Stimulated activated CD8-positive, alpha-beta memory T cell treated with anti-CD3 and anti-CD28 coated beads, Interleukin-7, amount 100 ng/mL, for 48 hours (primary cell): ENCODE data around the gene CCL23.
"Not testable (repeated sequence)": the region's sequence is repeated elsewhere in the genome, so short reads cannot be mapped to it uniquely, and the experiment has no call there.

Experiments
- DNase-seq, 2 donors: peaks; one replicate each; pipeline ENCODE4 v3.0.0-alpha.2; 2020; ENCODE audit warnings: low read depth in 1 of 2; ENCODE audit errors: extremely low read depth in 1 of 2

Gene CCL23, protein sequence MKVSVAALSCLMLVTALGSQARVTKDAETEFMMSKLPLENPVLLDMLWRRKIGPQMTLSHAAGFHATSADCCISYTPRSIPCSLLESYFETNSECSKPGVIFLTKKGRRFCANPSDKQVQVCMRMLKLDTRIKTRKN

DNA sequence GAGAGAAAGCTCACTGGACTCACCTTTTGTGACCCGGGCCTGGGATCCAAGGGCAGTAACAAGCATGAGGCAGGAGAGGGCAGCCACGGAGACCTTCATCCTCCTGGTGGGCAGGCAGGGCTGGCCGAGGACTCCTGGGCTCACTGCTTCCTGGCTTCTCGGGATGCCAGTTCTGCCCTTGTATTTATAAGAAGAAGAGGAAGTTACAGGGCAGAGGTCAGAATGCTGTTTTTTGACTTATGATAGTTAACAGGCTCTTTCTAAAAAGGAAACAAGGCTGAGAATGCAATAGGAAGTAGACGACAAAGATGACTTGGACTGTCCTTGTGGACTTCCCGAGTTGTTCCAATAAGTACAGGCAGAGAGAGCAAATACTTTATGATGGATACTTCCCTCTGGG is at the start of gene CCL23:
Gene CCL23, minus strand, starts transcription at position 174 of the 400 bp plus-strand sequence. Its CDS starts 75 bp downstream, at position 99.
- no peak for DNase-seq

DNA sequence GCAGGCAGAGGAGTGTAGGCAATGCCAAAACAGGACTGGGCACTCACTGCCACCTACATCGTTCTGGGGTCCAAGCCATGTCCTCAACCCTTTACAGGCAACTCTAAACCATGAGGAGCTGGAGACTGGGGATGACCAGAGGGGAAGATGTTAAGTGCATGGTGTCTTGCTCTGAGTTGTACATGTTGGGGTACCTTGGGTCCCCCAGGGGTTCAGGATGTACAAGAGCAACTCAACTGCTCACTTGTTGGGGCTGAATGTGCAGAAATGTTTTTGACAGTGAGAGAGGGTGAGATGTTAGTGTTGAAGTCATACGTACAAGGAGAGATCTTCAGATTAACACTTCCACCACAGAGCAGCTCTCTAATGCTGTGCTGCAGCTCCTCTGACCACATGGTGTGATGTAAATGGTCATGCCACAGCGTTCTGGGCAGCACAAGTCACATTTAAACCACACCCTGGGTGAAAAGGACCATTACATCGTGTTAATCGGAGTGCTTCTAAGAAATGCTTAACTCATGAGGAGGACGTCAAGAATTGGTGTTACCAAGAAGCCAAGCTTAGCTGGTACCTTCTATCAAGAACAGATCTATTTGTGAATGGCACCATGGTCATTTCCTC is 48.7 kb upstream of the CCL23 start:
- no peak for DNase-seq

DNA sequence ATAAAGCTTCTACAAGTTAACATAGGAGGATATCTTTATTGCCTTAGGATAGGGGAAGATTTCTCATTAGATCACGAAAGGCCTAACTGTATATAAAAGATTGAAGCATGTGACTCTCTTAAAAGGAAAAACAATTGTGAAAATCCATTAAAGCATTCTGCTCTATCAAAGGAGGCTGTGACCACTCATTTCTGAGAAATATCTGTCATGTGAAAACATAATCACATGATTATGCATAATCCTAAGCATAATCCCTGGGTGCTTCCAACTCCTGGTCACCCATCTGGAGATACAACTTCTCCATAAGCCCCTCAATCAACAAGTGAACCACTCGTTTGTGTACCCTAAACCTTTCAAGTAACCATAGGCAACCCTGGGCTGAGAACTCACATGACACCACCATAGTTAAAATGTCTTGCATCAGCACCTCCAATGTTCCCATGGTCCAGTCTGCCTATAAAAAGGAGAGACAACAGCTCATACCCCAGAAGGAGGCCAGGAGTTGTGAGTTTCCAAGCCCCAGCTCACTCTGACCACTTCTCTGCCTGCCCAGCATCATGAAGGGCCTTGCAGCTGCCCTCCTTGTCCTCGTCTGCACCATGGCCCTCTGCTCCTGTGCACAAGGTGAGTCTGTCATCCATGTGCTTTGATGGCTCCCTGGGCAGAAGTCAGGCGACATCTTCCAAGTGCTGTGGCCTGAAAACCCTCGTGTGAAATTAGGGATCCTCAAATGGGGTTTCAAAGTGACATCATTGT is 46.2 kb upstream of the CCL23 start, which contains the start of gene CCL18:
Gene CCL18, plus strand, starts transcription at position 487 of the 756 bp plus-strand sequence. Its CDS starts 71 bp downstream, at position 558.
- no peak for DNase-seq

DNA sequence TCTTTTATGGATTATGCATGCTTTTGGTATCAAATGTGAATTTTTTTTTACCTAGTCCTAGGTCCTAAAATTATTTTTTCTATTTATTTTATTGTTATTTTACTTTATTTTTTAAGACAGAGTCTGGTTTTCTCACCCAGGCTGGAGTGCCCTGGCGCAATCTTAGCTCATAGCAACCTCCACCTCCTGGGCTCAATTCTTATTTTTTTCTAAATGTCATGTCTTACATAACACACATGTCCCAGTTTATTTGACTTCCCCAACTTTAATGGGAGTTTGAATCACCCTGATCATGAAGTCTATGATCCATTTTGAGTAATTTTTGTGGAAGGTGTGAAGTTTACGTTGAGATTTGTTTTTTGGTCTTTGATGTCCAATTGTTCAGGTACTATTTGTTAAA is 43.0 kb upstream of the CCL23 start:
- no peak for DNase-seq

DNA sequence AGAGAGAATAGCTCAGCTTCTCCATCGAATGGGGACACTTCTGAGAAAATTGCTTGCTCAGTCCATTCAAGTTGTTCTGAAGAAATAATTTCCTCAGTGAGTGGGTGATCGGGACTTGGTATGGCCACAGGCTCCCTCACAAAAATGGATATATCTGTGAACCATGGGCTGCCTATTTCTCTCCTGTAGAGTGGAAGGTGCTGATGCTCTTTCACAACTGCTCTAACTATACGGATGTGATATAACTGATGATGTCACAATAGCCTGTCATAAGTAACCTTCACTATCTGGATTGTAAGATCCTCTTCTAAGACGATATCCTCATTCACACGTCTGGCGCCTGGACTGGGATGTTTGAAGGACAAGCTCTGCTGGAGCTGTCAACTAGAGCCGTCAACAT is 41.6 kb upstream of the CCL23 start:
- DNase-seq, result no peak

DNA sequence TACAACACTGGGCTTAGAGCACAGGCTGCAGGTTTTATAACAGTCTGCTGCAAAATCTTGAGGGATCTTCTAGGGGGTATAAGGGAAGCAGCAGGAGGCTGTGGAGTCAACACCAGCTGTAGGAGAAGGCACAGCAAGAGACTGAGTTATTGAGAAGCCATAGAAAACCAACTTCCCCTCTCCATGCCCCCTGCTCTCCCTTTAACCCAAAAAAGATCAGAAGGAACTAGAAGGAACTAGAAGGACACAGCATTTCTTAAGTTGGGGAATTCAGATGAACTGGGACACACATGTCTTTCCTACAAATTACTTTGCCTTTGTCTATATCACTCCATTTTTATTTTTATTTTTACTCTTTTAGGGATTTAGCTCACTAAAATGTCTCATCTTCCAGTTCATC is 40.1 kb upstream of the CCL23 start:
- no peak for DNase-seq

DNA sequence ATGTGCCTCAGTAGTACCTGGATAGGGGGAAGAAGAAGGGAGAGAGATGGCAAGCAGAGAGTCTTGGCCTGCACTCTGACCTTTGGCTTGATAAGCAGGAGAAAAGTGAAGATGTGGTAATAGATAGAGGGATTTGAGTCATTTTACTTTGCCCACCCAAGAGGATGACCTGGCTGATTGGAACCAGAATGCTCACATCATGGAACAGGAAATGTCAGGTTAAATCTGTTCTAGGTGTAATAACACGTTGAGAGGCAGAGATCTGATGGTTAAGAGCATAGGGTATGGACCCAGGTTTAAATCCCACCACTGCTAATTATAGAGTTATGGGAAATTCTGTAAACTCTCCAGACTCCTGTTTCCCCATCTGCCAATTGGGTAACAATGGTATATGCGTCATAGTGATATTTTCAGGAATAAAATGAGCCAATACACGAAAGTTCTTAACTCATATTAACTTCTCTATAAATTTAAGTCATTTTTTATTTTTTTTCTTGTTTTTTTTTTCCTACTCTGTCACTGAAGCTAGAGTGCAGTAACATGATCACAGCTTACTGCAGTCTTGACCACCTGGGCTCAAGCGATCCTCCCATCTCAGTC is 38.2 kb upstream of the CCL23 start:
- no peak for DNase-seq

DNA sequence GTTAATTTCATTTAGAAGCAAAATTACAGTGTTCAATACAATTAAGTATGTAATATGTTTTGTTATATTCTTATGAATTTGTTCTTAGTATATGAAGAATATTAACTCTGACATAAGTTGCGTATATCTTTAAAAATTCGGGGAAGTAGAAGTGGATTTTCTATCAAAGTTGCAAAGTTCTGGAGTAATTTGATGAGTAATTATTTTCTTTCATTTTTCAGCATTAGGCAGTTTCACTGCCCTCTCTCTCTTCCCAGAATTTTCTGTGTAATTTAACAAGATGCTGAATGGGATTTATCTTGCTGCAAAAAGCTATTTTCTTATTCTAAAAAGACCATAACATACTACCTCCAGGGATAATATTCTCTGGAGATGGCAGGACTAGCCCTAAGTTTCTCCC is 37.4 kb upstream of the CCL23 start:
- DNase-seq, result no peak

DNA sequence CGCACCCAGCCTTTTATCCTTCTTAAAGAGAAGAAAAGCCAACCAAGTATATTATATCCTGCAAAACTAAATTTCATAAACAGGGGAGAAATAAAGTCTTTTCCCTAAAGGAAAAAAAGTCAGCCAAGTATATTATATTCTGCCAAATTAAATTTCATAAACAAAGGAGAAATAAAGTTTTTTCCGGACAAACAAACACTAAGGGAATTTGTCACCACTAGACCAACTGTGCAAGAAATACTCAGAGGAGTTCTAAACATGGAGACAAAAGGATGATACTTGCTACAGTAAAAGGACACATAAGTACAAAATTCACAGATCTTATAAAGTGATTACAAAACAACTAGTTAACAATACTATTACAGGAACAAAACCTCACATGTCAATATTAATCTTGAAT is 31.9 kb upstream of the CCL23 start:
- no peak for DNase-seq

DNA sequence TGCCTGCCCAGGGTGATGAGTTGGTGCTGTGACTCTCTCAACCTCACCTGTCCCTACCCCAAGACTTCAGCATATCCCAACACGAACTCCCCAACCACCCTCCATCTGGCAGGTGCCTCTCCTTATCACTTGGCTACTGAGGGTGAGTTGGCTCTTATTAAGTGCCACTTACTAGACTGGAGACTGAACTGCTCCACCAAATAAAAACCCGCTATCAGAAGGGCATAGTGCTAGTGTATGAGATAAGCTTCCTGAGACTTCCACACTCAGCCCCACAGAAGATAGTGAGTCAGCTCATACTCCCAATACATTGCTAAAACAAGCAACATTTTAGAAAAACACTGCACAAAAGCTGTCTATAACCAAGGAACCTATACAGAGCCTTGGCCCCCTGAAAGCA is 30.3 kb upstream of the CCL23 start:
- DNase-seq, result no peak

DNA sequence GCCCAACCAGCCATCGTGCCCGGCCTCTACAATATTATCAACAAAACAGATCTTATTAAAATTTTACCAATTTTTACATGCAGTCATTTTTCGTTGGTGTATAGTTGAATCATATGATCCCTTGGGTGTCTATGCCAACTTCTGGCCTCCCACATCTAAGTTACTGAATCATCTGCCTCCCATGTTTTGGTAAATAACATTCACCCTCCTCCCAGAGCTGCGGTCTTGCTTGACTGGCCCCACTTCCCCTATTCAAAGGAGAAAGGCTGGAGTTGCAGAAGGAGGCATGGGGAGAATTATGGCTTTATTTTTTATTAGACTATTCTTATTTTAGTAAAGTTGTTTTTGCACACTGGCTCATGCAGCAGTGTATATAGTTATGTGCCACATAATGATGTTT is 18.5 kb upstream of the CCL23 start:
- DNase-seq, result no peak

DNA sequence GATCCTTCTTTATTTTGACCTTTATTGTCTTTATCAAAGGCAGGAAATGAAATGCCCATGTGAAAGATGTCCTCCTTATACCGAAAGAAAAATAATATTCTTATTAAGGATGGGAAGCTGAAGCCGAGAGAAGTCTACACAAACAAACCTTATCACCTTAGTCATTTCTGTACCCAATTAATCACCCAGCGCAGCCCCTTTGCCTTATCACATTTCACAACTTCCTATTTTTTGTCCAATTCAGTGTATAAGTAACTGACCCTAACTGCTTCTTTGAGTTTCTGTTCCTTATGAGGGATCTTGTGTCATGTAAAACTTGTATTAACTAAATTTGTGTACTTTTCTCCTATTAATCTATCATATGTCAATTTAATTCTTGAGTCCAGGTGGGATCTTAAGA is 16.4 kb upstream of the CCL23 start:
- no peak for DNase-seq

DNA sequence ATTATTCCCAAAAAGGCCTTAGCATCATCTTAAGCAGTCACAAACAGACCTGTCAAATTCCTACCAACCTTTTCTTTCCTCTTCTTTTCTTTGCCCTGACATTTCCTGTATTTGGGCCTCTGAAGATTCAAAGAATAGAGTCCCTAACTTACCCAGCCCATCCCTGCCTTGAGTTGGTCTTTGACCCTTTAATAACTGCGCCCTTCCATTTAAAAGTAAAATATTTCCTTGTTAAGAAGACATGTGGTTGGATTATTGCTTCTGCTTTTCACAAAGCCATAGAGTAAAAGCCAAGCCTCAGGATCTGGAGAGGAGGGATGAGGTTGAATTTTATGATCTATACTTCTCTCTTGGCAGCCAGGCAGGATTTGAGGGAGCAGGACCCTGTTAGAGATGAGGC is 13.2 kb upstream of the CCL23 start:
- DNase-seq, result no peak

DNA sequence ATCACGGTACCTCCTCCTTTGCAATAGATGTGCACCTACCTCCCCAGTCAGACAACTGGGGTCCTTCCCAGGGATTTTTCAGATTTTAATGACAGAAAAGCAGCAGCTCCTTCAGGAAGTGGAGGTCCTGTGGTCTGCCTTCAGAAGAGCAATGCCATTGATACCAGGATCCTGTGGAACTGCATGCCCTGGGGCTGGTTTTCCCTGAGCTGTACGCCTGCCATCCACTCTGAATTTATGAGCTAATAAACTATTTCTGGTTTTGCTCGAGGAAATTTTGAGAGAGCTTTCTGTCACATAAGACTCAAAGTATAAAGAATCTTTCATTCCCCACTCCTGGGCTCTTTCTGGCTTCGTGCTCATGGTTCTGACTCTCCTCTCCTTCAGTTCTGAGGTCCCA is 10.0 kb upstream of the CCL23 start:
- DNase-seq, result no peak

DNA sequence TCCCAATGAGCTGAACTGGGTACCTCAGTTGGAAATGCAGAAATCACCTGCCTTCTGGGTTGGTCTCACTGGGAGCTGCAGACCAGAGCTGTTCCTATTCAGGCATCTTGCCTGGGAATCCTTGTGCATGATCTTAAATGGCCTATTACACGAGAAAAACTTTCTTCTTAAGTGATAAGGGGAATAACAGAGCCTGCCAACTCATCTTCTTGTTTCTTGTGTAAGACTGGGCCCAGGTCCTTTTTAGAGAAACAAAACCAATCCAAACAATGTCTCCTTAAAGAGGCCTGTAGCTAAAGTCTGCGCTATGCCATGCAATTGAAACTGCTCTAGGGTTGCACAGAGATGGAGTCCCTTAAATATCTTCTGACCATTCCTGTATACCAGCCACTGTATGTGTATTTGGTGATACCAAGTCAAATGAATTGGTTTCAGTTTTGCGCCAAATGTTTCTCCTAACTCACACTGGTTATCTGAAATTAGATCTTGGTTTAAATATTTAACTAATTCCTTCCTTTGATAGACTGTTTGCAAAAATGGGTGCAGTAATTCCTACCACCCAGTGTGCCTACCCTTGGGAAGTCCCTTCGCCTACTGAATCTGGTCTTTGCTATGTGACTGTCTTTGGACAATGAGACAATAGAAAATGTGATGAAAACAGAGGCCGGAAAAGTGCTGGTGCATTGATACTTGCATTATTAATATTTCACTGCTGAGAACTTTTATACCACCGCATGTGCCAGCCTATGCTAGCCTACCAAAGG is 6.5 kb upstream of the CCL23 start:
- no peak for DNase-seq

DNA sequence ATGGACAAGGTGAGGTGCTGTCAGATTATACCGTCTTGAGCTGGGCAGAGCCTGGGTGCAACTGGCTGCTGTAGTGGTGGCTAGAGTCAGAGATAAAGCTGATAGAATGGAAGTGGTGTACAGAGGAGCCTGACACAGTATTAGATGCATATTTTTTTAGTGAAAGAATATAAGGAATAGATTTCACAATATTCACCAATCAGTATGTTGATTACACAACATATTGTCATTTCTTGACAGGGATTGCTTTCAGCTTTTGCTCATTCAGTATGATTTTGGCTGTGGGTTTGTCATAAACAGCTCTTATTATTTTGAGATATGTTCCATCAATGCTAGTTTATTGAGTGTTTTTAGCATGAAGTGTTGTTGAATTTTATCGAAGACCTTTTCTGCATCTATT is 1.7 kb upstream of the CCL23 start:
- DNase-seq, result no peak

DNA sequence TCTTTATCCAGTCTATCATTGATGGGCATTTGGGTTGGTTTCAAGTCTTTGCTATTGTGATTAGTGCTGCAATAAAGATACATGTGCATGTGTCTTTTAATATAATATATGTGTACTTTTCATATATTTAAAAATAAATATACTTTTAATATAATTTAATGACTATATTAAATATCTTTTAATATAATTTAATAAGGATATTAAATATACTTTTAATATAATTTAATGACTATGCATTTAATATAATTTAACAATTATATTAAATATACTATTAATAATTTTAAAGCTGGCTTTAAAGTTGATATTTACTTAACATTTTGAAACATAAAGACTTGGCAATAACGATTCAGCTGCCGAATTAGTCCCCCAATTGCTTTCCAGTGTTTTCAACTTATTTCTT is 1.2 kb downstream of the CCL23 start:
- DNase-seq, result no peak

DNA sequence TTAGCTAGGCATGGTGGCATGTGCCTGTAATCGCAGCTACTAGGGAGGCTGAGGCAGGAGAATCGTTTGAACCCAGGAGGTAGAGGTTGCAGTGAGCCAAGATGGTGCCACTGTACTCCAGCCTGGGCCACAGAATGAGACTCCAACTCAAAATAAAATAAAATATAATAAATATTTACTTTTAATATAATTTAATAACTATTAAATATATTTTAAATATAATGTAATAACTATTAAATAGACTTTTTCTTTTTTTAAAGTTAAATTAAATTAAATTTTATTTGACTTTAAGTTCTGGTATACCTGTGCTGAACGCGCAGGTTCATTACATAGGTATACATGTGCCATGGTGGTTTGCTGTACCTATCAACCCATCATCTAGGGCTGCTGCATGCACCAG is 1.9 kb downstream of the CCL23 start:
- not testable (repeated sequence) for DNase-seq

DNA sequence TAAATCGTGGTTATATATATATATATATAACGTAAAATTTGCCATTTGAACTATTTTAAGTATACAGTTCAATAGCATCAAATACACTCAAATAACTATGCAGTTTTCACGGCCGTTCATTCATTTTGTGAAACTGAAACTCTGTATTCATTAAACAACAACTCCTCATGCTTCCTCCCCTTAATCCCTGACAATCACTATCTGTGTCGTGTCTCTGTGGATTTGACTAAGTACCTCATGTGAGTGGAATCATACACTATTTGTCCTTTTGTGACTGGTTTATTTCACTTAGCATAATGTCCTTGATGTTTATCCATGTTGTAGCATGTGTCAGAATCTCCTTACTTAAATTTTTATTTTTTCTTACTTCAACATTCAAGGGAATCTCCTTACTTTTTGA is 2.8 kb downstream of the CCL23 start:
- DNase-seq, result no peak

DNA sequence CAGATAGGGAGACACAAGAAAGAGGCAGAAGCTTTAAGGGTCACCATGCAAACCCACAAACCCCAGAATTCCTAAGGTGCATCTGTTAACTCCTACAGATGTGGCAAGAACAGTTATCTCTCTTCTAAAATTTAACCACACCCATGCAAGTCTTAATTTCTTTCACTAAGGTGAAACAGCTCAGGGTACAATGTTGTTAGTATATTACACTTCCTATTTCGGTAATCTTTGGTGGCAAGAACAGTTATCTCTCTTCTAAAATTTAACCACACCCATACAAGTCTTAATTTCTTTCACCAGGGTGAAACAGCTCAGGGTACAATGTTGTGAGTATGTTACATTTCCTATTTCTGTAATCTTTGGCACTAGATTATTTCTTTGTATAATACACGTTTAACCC is 6.6 kb downstream of the CCL23 start:
- DNase-seq, result no peak

DNA sequence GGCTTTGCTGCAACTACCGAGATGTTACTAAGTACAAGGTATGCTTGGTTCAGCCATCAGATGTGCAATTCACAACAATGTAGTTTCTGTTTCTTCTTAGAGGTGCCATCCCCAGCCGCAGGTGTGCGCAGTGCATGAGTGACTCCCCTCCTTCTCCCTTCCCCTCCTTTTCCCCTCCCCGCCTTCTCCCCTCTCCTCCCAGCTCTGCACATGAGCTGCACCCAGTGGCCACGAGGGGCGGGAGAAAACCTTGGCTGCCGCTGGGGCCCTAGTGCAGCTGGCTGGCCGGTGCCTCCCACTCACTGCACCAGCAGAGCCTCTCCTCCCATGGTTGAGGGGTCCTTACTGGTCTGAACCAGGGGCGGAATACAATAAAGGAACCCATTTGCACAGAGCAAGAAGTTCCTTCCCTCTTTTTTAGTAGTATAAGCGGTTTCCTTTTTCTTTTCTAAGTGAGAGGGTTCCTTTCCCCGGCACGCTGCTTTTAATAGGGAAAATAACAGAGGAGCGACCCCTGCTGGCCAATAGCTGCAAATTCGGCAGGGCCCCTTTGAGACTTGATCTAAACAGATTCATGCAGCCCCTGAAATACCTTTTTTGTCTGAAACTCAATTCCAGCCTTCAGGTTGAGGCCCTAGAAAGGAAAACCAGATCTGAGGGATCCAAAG is 8.6 kb downstream of the CCL23 start:
- DNase-seq, result no peak
